ENCODE results near the gene PDGFD.

PDGFD gene

GRCh38 chr11:104028476-104029263 lies 135.3 kb downstream of the PDGFD start:
- no peaks in the 10 kb centered on the region for H3K27me3 ChIP-seq (ENCODE audit: insufficient read depth, low read length)
- peaks cover 2% of the 10 kb centered on the region for H3K9me3 ChIP-seq (ENCODE audit: low read length)
- no peak overlapping the region for H3K4me3 ChIP-seq (ENCODE audit: low read length)
- no peaks in the 10 kb centered on the region for H3K4me1 ChIP-seq (ENCODE audit: insufficient read depth, low read length)
- H3K36me3 ChIP-seq (ENCODE audit: insufficient read depth, low read length) = no peaks in the 10 kb centered on the region
- no peak overlapping the region for H2AFZ ChIP-seq (ENCODE audit: low read depth, low read length)

GRCh38 chr11:104024572-104024971 lies 139.4 kb downstream of the PDGFD start:
- Histone ChIP-seq H3K4me1 (ENCODE audit: insufficient read depth, low read length) (no peaks in the 10 kb centered on the region), H3K9me3 (ENCODE audit: low read length) (no peaks in the 10 kb centered on the region), H3K4me3 (ENCODE audit: low read length) (no peak overlapping the region), H3K27me3 (ENCODE audit: insufficient read depth, low read length) (no peaks in the 10 kb centered on the region), H2AFZ (ENCODE audit: low read depth, low read length) (no peak overlapping the region), H3K36me3 (ENCODE audit: insufficient read depth, low read length) (no peaks in the 10 kb centered on the region)

- no peak overlapping the region for H3K4me3 ChIP-seq (ENCODE audit: low read length)
- no peak overlapping the region for H2AFZ ChIP-seq (ENCODE audit: low read depth, low read length)
- no peaks in the 10 kb centered on the region for H3K36me3 ChIP-seq (ENCODE audit: insufficient read depth, low read length)
- H3K9me3 ChIP-seq (ENCODE audit: low read length) = peaks cover 2% of the 10 kb centered on the region
- H3K27me3 ChIP-seq (ENCODE audit: insufficient read depth, low read length) = no peaks in the 10 kb centered on the region
- H3K4me1 ChIP-seq (ENCODE audit: insufficient read depth, low read length) = no peaks in the 10 kb centered on the region
These were observed 148.1 kb downstream of the PDGFD start for GRCh38 chr11:104015649-104016415.

GRCh38 chr11:104011044-104011443 lies 152.9 kb downstream of the PDGFD start:
- no peak overlapping the region for H3K4me3 ChIP-seq (ENCODE audit: low read length)
- H2AFZ ChIP-seq (ENCODE audit: low read depth, low read length) = no peak overlapping the region
- H3K36me3 ChIP-seq (ENCODE audit: insufficient read depth, low read length) = no peaks in the 10 kb centered on the region
- H3K4me1 ChIP-seq (ENCODE audit: insufficient read depth, low read length) = no peaks in the 10 kb centered on the region
- peaks cover 4% of the 10 kb centered on the region for H3K9me3 ChIP-seq (ENCODE audit: low read length)
- H3K27me3 ChIP-seq (ENCODE audit: insufficient read depth, low read length) = no peaks in the 10 kb centered on the region

GRCh38 chr11:104009744-104010143 lies 154.2 kb downstream of the PDGFD start:
- Histone ChIP-seq H3K27me3 (ENCODE audit: insufficient read depth, low read length) (no peaks in the 10 kb centered on the region), H3K9me3 (ENCODE audit: low read length) (peaks cover 4% of the 10 kb centered on the region), H3K36me3 (ENCODE audit: insufficient read depth, low read length) (no peaks in the 10 kb centered on the region), H3K4me1 (ENCODE audit: insufficient read depth, low read length) (no peaks in the 10 kb centered on the region), H2AFZ (ENCODE audit: low read depth, low read length) (no peak overlapping the region), H3K4me3 (ENCODE audit: low read length) (no peak overlapping the region)

- Histone ChIP-seq H3K27me3 (ENCODE audit: insufficient read depth, low read length) (no peaks in the 10 kb centered on the region), H3K4me1 (ENCODE audit: insufficient read depth, low read length) (no peaks in the 10 kb centered on the region), H3K36me3 (ENCODE audit: insufficient read depth, low read length) (no peaks in the 10 kb centered on the region), H2AFZ (ENCODE audit: low read depth, low read length) (no peak overlapping the region), H3K4me3 (ENCODE audit: low read length) (no peak overlapping the region), H3K9me3 (ENCODE audit: low read length) (peaks cover 2% of the 10 kb centered on the region)
These were observed 158.6 kb downstream of the PDGFD start for GRCh38 chr11:104005234-104005855.

GRCh38 chr11:104003491-104003890 lies 160.5 kb downstream of the PDGFD start:
- Histone ChIP-seq H3K4me1 (ENCODE audit: insufficient read depth, low read length) (peaks cover 16% of the 10 kb centered on the region), H3K27me3 (ENCODE audit: insufficient read depth, low read length) (no peaks in the 10 kb centered on the region), H3K36me3 (ENCODE audit: insufficient read depth, low read length) (no peaks in the 10 kb centered on the region), H3K9me3 (ENCODE audit: low read length) (peaks cover 2% of the 10 kb centered on the region), H2AFZ (ENCODE audit: low read depth, low read length) (no peak overlapping the region), H3K4me3 (ENCODE audit: low read length) (no peak overlapping the region)

- no peaks in the 10 kb centered on the region for H3K9me3 ChIP-seq (ENCODE audit: low read length)
- no peaks in the 10 kb centered on the region for H3K27me3 ChIP-seq (ENCODE audit: insufficient read depth, low read length)
- no peak overlapping the region for H2AFZ ChIP-seq (ENCODE audit: low read depth, low read length)
- H3K4me3 ChIP-seq (ENCODE audit: low read length) = no peak overlapping the region
- H3K4me1 ChIP-seq (ENCODE audit: insufficient read depth, low read length) = peaks cover 20% of the 10 kb centered on the region
- no peaks in the 10 kb centered on the region for H3K36me3 ChIP-seq (ENCODE audit: insufficient read depth, low read length)
These were observed 162.3 kb downstream of the PDGFD start for GRCh38 chr11:104001561-104002056.

- Histone ChIP-seq H2AFZ (ENCODE audit: low read depth, low read length) (no peak overlapping the region), H3K9me3 (ENCODE audit: low read length) (no peaks in the 10 kb centered on the region), H3K4me1 (ENCODE audit: insufficient read depth, low read length) (peaks cover 20% of the 10 kb centered on the region), H3K4me3 (ENCODE audit: low read length) (no peak overlapping the region), H3K36me3 (ENCODE audit: insufficient read depth, low read length) (no peaks in the 10 kb centered on the region), H3K27me3 (ENCODE audit: insufficient read depth, low read length) (no peaks in the 10 kb centered on the region)
These were observed 163.1 kb downstream of the PDGFD start for GRCh38 chr11:104000798-104001197.

GRCh38 chr11:103998826-103999508 lies 165.0 kb downstream of the PDGFD start:
- Histone ChIP-seq H3K4me1 (ENCODE audit: insufficient read depth, low read length) (peaks cover 20% of the 10 kb centered on the region), H3K27me3 (ENCODE audit: insufficient read depth, low read length) (no peaks in the 10 kb centered on the region), H3K9me3 (ENCODE audit: low read length) (no peaks in the 10 kb centered on the region), H3K4me3 (ENCODE audit: low read length) (no peak overlapping the region), H2AFZ (ENCODE audit: low read depth, low read length) (no peak overlapping the region), H3K36me3 (ENCODE audit: insufficient read depth, low read length) (no peaks in the 10 kb centered on the region)

- H3K27me3 ChIP-seq (ENCODE audit: insufficient read depth, low read length) = no peaks in the 10 kb centered on the region
These were observed 166.9 kb downstream of the PDGFD start for GRCh38 chr11:103997082-103997481.

GRCh38 chr11:103995896-103996295 lies 168.1 kb downstream of the PDGFD start:
- Histone ChIP-seq H3K4me3 (ENCODE audit: low read length) (no peak overlapping the region), H2AFZ (ENCODE audit: low read depth, low read length) (no peak overlapping the region), H3K27me3 (ENCODE audit: insufficient read depth, low read length) (no peaks in the 10 kb centered on the region), H3K4me1 (ENCODE audit: insufficient read depth, low read length) (peaks cover 20% of the 10 kb centered on the region), H3K9me3 (ENCODE audit: low read length) (no peaks in the 10 kb centered on the region), H3K36me3 (ENCODE audit: insufficient read depth, low read length) (no peaks in the 10 kb centered on the region)

More at GRCh38 chr11:103997082-103997481, 166.9 kb downstream of the PDGFD start:
- H3K9me3 ChIP-seq (ENCODE audit: low read length) = no peaks in the 10 kb centered on the region
- no peak overlapping the region for H2AFZ ChIP-seq (ENCODE audit: low read depth, low read length)
- H3K4me1 ChIP-seq (ENCODE audit: insufficient read depth, low read length) = peaks cover 20% of the 10 kb centered on the region
- H3K4me3 ChIP-seq (ENCODE audit: low read length) = no peak overlapping the region
- H3K36me3 ChIP-seq (ENCODE audit: insufficient read depth, low read length) = no peaks in the 10 kb centered on the region

All from neuron (in vitro differentiated cells).